Stomach (tissue), 9 donors: ENCODE measurements around the gene SYNCRIP. TPM values are rescaled to one million over a fixed set of nuclear protein-coding genes. Genes with fewer than 3 reads are reported as not detected.
"Not testable (repeated sequence)": the region's sequence is repeated elsewhere in the genome, so short reads cannot be mapped to it uniquely, and the experiment has no call there.

Experiments
- DNase-seq, 2 donors: peaks; one replicate each; pipeline versions ENCODE4 v3.0.0 to v3.0.0-alpha.2; 2013 to 2019
- H3K27ac ChIP-seq, 5 donors: fragments of 200-600 bp in 4 of 5; sonication (generic) in 4 of 5; one replicate each; pipeline ENCODE4 v1.5.1; 2013 to 2019; ENCODE audit warnings: mild to moderate bottlenecking in 1 of 5, moderate library complexity in 1 of 5
- H3K27me3 ChIP-seq, 3 donors: fragments of 200-600 bp; sonication (generic); one replicate each; pipeline ENCODE4 v1.5.1; 2017 to 2019; ENCODE audit warnings: mixed run types in 1 of 3
- H3K36me3 ChIP-seq, 4 donors: fragments of 200-600 bp; sonication (generic); 1 replicate in 3 of 4; 2 replicates in 1 of 4; pipeline ENCODE4 v1.5.1; 2016 to 2019
- H3K4me1 ChIP-seq, 4 donors: fragments of 200-600 bp; sonication (generic); one replicate each; pipeline ENCODE4 v1.5.1; 2016 to 2019
- H3K4me3 ChIP-seq, 4 donors: fragments of 200-600 bp; sonication (generic) in 3 of 4; one replicate each; pipeline ENCODE4 v1.5.1; 2016 to 2019; ENCODE audit warnings: mild to moderate bottlenecking in 1 of 4
- H3K9me3 ChIP-seq, 4 donors: fragments of 200-600 bp; sonication (generic); one replicate each; pipeline ENCODE4 v1.5.1; 2016 to 2019
- CTCF ChIP-seq, 7 experiments: fragments of 450-650 bp in 4 of 7; fragments of 200-600 bp in 3 of 7; sonication (generic) in 3 of 7; IDR thresholded peaks; one replicate each; pipeline ENCODE4 v1.5.1; 2016 to 2019; ENCODE audit warnings: antibody characterized with exemption in 7 of 7, control low read depth in 2 of 7, mild to moderate bottlenecking in 1 of 7
- EP300 ChIP-seq: sonication (generic); formaldehyde crosslinking; IDR thresholded peaks from one replicate; pipeline ENCODE4 v1.6.1; 2017; ENCODE audit warnings: antibody characterized with exemption
- POLR2A ChIP-seq, 4 donors: fragments of 450-650 bp; IDR thresholded peaks; one replicate each; pipeline ENCODE4 v1.6.1; 2016; ENCODE audit warnings: antibody characterized with exemption in 4 of 4, control low read depth in 2 of 4, mild to moderate bottlenecking in 1 of 4, moderate library complexity in 1 of 4
- POLR2AphosphoS5 ChIP-seq, 3 donors: sonication (generic); formaldehyde crosslinking; IDR thresholded peaks; one replicate each; pipeline ENCODE4 v1.6.1; 2016; ENCODE audit warnings: antibody characterized with exemption in 3 of 3
- WGBS, 5 donors: extraction: QIAGEN DNeasy Blood & Tissue Kit in 3 of 5; methylation state at CpG; one replicate each; pipeline versions ENCODE4 v1.1.5 to v1.1.7; 2013 to 2018; 5-methylcytosine and 5-hydroxymethylcytosine counted together
- intact Hi-C: fragments of 100-400 bp; cut with DNase I; formaldehyde crosslinking; loops from one replicate; pipeline ENCODE4 v1.15.1; 2023; ENCODE audit warnings: low total_unique reads
- polyA plus RNA-seq, 3 donors: library from polyadenylated mRNA; stranded (reverse); fragments of 200-250 nt; gene quantifications; one replicate each; pipeline ENCODE4 v1.2.3, GENCODE V29; 2013
- small RNA-seq, 4 donors: library from RNA; depleted of rRNA; stranded (forward); fragments of <200 nt; gene quantifications; one replicate each; pipeline ENCODE3, GENCODE V24; 2016
- total RNA-seq, 5 donors: library from RNA; depleted of rRNA; stranded (reverse); fragments of >200 nt; gene quantifications; one replicate each; pipeline versions ENCODE4 v1.1.0 to v1.2.3, GENCODE V29; 2014 to 2016
- donor health status: healthy with polysubstance abuse.
- donor health status: Bipolar disorder and iron deficiency.
- donor health status: healthy.

The SYNCRIP gene
- total and polyA plus RNA-seq, 8 donors: 26.0 to 180 (median 39.3) TPM

DNA sequence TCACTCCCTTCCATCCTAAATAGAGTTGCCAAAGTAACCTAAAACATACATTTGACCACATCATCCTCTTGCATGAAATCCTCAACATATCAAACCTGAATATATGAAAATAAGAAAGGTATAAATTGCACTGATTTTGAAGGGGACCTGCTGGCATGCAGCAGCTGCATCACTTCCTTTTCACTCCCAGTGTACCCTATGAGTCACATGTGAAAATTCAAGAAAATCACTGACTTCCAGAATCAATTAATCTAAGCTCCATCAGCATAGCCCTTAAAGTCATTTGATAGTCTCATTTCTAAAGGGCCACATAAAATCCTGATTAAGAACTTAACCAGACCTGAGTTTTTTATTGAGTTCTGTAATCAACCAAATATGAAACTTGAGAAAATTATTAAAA, 73.4 kb downstream of the SYNCRIP start:
- peaks cover 0 to 21% (median 0%) of the 10 kb centered on the region in 4 donors for H3K4me1 ChIP-seq
- no peaks in the 10 kb centered on the region for H3K27me3 ChIP-seq
- TF ChIP-seq POLR2AphosphoS5 (IDR thresholded peaks at IDR 0.05): no peak
- no peak for TF ChIP-seq CTCF (IDR thresholded peaks at IDR 0.05)
- TF ChIP-seq POLR2A (IDR thresholded peaks at IDR 0.05): no peak
- TF ChIP-seq EP300: no peak
- no peak for DNase-seq
- H3K9me3 ChIP-seq: no peaks in the 10 kb centered on the region
- no peak overlapping the region for H3K4me3 ChIP-seq
- H3K27ac ChIP-seq: peak overlapping the region in 2 of 5 donors; percentile 31 to 43
- H3K36me3 ChIP-seq: peaks cover 2 to 61% (median 30%) of the 10 kb centered on the region in 4 donors
- intact Hi-C loops: no loop called here

GRCh38 chr6:85568411-85568810, 74.3 kb downstream of the SYNCRIP start:
- peaks cover 2 to 67% (median 37%) of the 10 kb centered on the region in 4 donors for H3K36me3 ChIP-seq
- intact Hi-C loops: no loop called here

GRCh38 chr6:85565736-85566135, 77.0 kb downstream of the SYNCRIP start:
- Histone ChIP-seq H3K36me3 (peaks cover 2 to 68% (median 42%) of the 10 kb centered on the region in 4 donors), H3K4me3 (no peak overlapping the region), H3K27me3 (no peaks in the 10 kb centered on the region), H3K4me1 (peaks cover 0 to 18% (median 0%) of the 10 kb centered on the region in 4 donors), H3K9me3 (no peaks in the 10 kb centered on the region), H3K27ac (no peak overlapping the region)
- WGBS, 5 donors: 15 to 36% (median 19%) methylated on average over 1 of the region's 1 CpG
- no peak for DNase-seq
- TF ChIP-seq POLR2A (IDR thresholded peaks at IDR 0.05): no peak
- TF ChIP-seq CTCF (IDR thresholded peaks at IDR 0.05): no peak
- TF ChIP-seq EP300: no peak
- no peak for TF ChIP-seq POLR2AphosphoS5 (IDR thresholded peaks at IDR 0.05)
- intact Hi-C loops: no loop called here

More at GRCh38 chr6:85568411-85568810, 74.3 kb downstream of the SYNCRIP start:
- no peak overlapping the region for H3K4me3 ChIP-seq
- peaks cover 0 to 18% (median 0%) of the 10 kb centered on the region in 4 donors for H3K4me1 ChIP-seq
- TF ChIP-seq EP300 (no peak), CTCF (IDR thresholded peaks at IDR 0.05) (no peak), POLR2A (IDR thresholded peaks at IDR 0.05) (no peak), POLR2AphosphoS5 (IDR thresholded peaks at IDR 0.05) (no peak)
- no peaks in the 10 kb centered on the region for H3K27me3 ChIP-seq
- H3K9me3 ChIP-seq: no peaks in the 10 kb centered on the region
- H3K27ac ChIP-seq: no peak overlapping the region
- DNase-seq: no peak
- 86 to 92% (median 91%) methylated on average over 6 of the region's 6 CpGs for WGBS, 5 donors

DNA sequence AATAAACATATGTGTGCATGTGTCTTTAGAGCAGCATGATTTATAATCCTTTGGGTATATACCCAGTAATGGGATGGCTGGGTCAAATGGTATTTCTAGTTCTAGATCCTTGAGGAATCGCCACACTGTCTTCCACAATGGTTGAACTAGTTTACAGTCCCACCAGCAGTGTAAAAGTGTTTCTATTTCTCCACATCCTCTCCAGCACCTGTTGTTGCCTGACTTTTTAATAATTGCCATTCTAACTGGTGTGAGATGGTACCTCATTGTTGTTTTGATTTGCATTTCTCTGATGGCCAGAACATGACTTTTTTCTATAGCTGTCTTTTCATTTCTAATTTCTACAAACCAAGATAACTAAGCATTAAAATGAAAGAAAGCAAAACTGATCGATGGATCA, 78.5 kb downstream of the SYNCRIP start:
- WGBS, 5 donors: 96 to 99% (median 98%) methylated on average over 1 to 2 of the region's 2 CpGs
- H3K36me3 ChIP-seq: peaks cover 2 to 70% (median 48%) of the 10 kb centered on the region in 4 donors

More for the DNA sequence above, 78.5 kb downstream of the SYNCRIP start:
- intact Hi-C loops, H3K27ac ChIP-seq, H3K9me3 ChIP-seq, DNase-seq, H3K4me3 ChIP-seq, H3K4me1 ChIP-seq, H3K27me3 ChIP-seq: not testable (repeated sequence)

Small RNA genes within 50 kb of the gene (small RNA-seq; reads per million reads assigned to genes)
- 0 reads per million in 4 donors for gene SNORD50B

Other genes starting within 250 kb of the SYNCRIP start
- gene NT5E, start 192.8 kb downstream of the SYNCRIP start, total RNA-seq: 10 to 100 TPM in 3 of 5 donors, 1 to 10 TPM in 2; 6.8 to 18.8 (median 16.0) TPM
- gene NT5E, start 192.8 kb downstream of the SYNCRIP start, polyA plus RNA-seq: 1 to 10 TPM; 2.9 to 4.1 (median 2.9) TPM
- gene SNX14, start 49.0 kb downstream of the SYNCRIP start, total RNA-seq: 100 to 1,000 TPM in 2 of 5 donors, 10 to 100 TPM in 3; 21.6 to 209 (median 85.3) TPM
- 10 to 100 TPM; 11.2 to 63.8 (median 24.9) TPM for gene SNX14, start 49.0 kb downstream of the SYNCRIP start, polyA plus RNA-seq